ENCODE measurements around the gene PPEF2.
"Not testable (repeated sequence)": the region's sequence is repeated elsewhere in the genome, so short reads cannot be mapped to it uniquely, and the experiment has no call there.

PPEF2 gene

GRCh38 chr4:75930152-75930551 is 27.9 kb upstream of the PPEF2 start:
- no peak overlapping the region for H3K4me3 ChIP-seq (ENCODE audit: low read depth, low read length)
- DNase-seq (ENCODE audit: low read depth): no peak
- TF ChIP-seq CTCF (IDR thresholded peaks at IDR 0.05; ENCODE audit: insufficient read depth, low read depth, low read length, missing control alignments): no peak

DNA sequence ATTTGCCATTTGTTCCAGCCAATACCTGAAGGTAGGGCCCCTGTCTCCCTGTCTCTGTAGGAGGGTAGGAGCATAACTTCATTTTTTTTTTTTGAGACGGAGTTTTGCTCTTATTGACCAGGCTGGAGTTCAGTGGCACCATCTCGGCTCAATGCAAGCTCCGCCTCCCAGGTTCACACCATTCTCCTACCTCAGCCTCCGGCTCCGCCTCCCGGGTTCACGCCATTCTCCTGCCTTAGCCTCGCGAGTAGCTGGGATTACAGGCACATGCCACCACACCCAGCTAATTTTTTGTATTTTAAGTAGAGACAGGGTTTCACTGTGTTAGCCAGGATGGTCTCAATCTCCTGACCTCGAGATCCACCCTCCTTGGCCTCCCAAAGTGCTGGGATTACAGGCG is 22.7 kb upstream of the PPEF2 start:
- DNase-seq (ENCODE audit: low read depth); H3K4me3 ChIP-seq (ENCODE audit: low read depth, low read length): not testable (repeated sequence)

DNA sequence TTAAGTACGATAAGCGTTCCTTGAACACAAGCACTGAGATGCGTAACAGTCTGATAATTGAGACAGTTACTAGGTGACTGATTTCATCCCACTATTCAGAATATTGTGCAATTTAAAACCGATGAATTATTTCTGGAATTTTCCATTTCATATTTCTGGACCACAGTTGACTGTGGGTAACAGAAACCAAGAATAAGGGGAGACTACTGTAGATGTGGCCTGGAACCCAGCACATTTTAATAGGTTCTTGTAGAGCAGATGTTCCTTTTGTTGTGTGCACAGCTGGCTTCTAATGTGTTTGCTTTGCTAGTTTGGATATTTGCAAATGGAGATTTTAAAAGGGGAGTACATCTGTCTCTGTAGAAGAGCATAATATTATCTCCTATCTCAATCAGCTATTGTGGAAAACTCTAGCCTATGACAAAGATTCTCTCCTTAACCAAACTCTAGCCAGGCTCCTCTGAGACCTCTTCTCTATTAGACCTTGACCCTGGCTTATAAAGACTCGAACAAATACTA is 22.1 kb upstream of the PPEF2 start:
- no peak for TF ChIP-seq CTCF (IDR thresholded peaks at IDR 0.05; ENCODE audit: insufficient read depth, low read depth, low read length, missing control alignments)
- no peak for DNase-seq (ENCODE audit: low read depth)
- H3K4me3 ChIP-seq (ENCODE audit: low read depth, low read length): no peak overlapping the region

DNA sequence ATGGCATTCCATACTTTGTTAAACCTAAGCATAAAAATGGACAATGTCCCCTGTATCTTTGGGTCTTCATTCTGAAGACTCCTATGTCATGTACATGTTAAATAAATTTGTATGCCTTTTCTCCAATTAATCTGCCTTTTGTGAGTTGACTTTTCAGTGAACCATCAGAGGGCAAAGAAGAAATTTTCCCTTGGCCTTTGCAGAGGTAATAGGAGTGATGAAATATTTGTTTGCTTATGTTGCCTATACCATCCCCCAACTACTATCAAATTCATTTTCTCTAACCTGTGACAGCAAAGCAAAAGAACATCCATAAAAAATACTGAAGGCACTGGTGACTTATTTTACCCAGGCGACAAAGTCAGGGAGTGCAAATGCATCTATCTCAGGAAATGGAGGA is 20.3 kb upstream of the PPEF2 start:
- no peak for TF ChIP-seq CTCF (IDR thresholded peaks at IDR 0.05; ENCODE audit: insufficient read depth, low read depth, low read length, missing control alignments)
- H3K4me3 ChIP-seq (ENCODE audit: low read depth, low read length): no peak overlapping the region
- DNase-seq (ENCODE audit: low read depth): no peak

DNA sequence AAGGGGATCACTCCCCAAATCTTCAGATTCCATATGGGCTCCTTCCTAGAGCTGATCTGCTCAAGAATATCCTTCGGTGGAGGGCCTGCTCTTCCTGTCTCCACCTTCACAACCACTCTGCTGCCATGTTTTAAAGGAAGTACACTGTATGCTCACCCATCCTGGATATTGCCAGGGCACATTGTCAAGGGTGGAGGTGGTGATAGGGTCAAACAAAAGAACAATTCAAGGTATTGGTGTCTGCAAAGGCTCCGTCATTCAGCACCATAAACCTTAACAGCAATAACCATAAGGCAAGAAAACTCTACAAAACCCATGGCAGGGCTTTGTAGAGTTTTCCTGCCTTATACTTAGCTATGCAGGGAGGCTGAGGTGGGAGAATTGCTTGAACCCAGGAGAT is 19.7 kb upstream of the PPEF2 start:
- no peak for TF ChIP-seq CTCF (IDR thresholded peaks at IDR 0.05; ENCODE audit: insufficient read depth, low read depth, low read length, missing control alignments)
- H3K4me3 ChIP-seq (ENCODE audit: low read depth, low read length): no peak overlapping the region
- DNase-seq (ENCODE audit: low read depth): no peak

DNA sequence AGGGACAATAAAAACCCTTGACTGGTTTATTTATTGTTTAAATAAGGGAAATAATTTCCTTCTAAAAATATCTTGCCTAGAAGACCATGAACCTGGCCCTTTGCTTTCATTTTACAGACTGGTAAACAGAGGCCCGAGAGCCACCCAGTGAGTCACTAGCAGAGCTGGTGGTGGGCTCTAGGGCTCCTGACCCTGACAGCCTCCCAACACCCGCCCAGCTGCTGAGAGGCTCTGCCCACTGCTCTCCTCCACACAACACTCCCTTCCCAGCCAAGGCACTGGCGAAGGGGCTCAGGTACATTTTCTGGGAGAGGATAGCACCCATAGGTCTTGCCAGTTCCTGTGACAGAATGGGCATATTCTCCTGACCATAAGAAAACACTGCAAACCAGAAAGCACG is 18.1 kb upstream of the PPEF2 start:
- no peak for TF ChIP-seq CTCF (IDR thresholded peaks at IDR 0.05; ENCODE audit: insufficient read depth, low read depth, low read length, missing control alignments)
- no peak overlapping the region for H3K4me3 ChIP-seq (ENCODE audit: low read depth, low read length)
- no peak for DNase-seq (ENCODE audit: low read depth)

- no peak for DNase-seq (ENCODE audit: low read depth)
- no peak for TF ChIP-seq CTCF (IDR thresholded peaks at IDR 0.05; ENCODE audit: insufficient read depth, low read depth, low read length, missing control alignments)
- H3K4me3 ChIP-seq (ENCODE audit: low read depth, low read length): no peak overlapping the region
These were observed 17.7 kb upstream of the PPEF2 start for GRCh38 chr4:75919920-75920319.
